B cell (primary cell): ENCODE data around the gene FMN2. TPM values are rescaled to one million over a fixed set of nuclear protein-coding genes. Genes with fewer than 3 reads are reported as not detected.

Experiments
- ATAC-seq: fragments of 200-7000 bp; cut with Tn5 transposase; one replicate; pipeline ENCODE4 v1.10.0; 2021; ENCODE audit warnings: low read depth, mild to moderate bottlenecking, moderate number of reproducible peaks, moderate library complexity
- CTCF ChIA-PET: fragments of 350-600 bp; sonication (Branson Sonifier 250); formaldehyde crosslinking; loops from one replicate; lab custom pipeline; 2021; ENCODE audit warnings: antibody characterized with exemption, inconsistent platforms; lab: Charles Lee
- POLR2A ChIA-PET: fragments of 350-600 bp; sonication (Branson Sonifier 250); formaldehyde crosslinking; loops from one replicate; lab custom pipeline; 2021; ENCODE audit warnings: antibody characterized with exemption; lab: Charles Lee
- DNase-seq: peaks from one replicate; pipeline ENCODE4 v3.0.0; 2013
- H2AFZ ChIP-seq: 2 replicates; pipeline ENCODE4 v1.6.1; 2012; ENCODE audit warnings: mild to moderate bottlenecking, low read depth, low read length; ENCODE audit not compliant: insufficient read depth, poor library complexity, severe bottlenecking
- H3K27ac ChIP-seq, 2 donors: 1 replicate in 1 of 2; 2 replicates in 1 of 2; pipeline ENCODE4 v1.5.1; 2012 to 2013; ENCODE audit warnings: low read length in 2 of 2, mild to moderate bottlenecking in 2 of 2, moderate library complexity in 1 of 2
- H3K27me3 ChIP-seq, 4 experiments: fragments of 200-600 bp in 1 of 4; sonication (generic) in 1 of 4; replicated peaks in 1 of 4; 1 replicate in 2 of 4; 2 replicates in 2 of 4; pipeline versions ENCODE4 v1.6.1 to v1.7.0; 2013 to 2016; ENCODE audit warnings: low read length in 3 of 4, mild to moderate bottlenecking in 2 of 4, mixed read lengths in 1 of 4, moderate library complexity in 1 of 4; ENCODE audit not compliant: insufficient read depth in 4 of 4, control insufficient read depth in 3 of 4; ENCODE audit errors: control extremely low read depth in 1 of 4
- H3K36me3 ChIP-seq, 2 experiments: replicated peaks in 1 of 2; 1 replicate in 1 of 2; 2 replicates in 1 of 2; pipeline versions ENCODE4 v1.6.1 to v1.7.1; 2013; ENCODE audit warnings: low read length in 1 of 2; ENCODE audit not compliant: insufficient read depth in 2 of 2, control insufficient read depth in 1 of 2; ENCODE audit errors: control extremely low read depth in 1 of 2, extremely low read depth in 1 of 2
- H3K4me1 ChIP-seq, 2 donors: fragments of 200-600 bp in 1 of 2; sonication (generic) in 1 of 2; 1 replicate in 1 of 2; 2 replicates in 1 of 2; pipeline versions ENCODE4 v1.5.1 to v1.6.1; 2013 to 2017; ENCODE audit warnings: low read length in 2 of 2; ENCODE audit not compliant: control insufficient read depth in 2 of 2, insufficient read depth in 2 of 2
- H3K4me2 ChIP-seq: replicated peaks from 2 replicates; pipeline ENCODE3; 2012; ENCODE audit warnings: mild to moderate bottlenecking, low read depth, low read length; ENCODE audit not compliant: poor library complexity, severe bottlenecking
- H3K4me3 ChIP-seq, 5 experiments: fragments of 200-600 bp in 1 of 5; sonication (generic) in 1 of 5; 1 replicate in 3 of 5; 2 replicates in 2 of 5; pipeline versions ENCODE4 v1.5.1 to v1.7.0; 2011 to 2016; ENCODE audit warnings: low read length in 4 of 5, mild to moderate bottlenecking in 4 of 5, low read depth in 2 of 5, control low read depth in 1 of 5, moderate library complexity in 1 of 5; ENCODE audit not compliant: insufficient read depth in 1 of 5; ENCODE audit errors: control extremely low read depth in 1 of 5, extremely low read depth in 1 of 5
- H3K79me2 ChIP-seq: fragments of 200-600 bp; sonication (generic); one replicate; pipeline ENCODE4 v1.6.0; 2016; ENCODE audit warnings: low read length; ENCODE audit not compliant: control insufficient read depth, insufficient read depth
- H3K9ac ChIP-seq: fragments of 200-600 bp; sonication (generic); 2 replicates; pipeline ENCODE4 v1.6.1; 2017; ENCODE audit warnings: mild to moderate bottlenecking, low read length, moderate library complexity
- H3K9me3 ChIP-seq, 3 donors: one replicate each; pipeline versions ENCODE4 v1.6.1 to v1.7.1; 2013; ENCODE audit warnings: low read length in 2 of 3; ENCODE audit not compliant: control insufficient read depth in 2 of 3, insufficient read depth in 1 of 3; ENCODE audit errors: control extremely low read depth in 1 of 3
- H4K20me1 ChIP-seq: 2 replicates; pipeline ENCODE4 v1.6.0; 2012; ENCODE audit warnings: mild to moderate bottlenecking, low read length; ENCODE audit not compliant: insufficient read depth, control insufficient read depth, poor library complexity, severe bottlenecking
- H3K27ac Mint-ChIP-seq: one replicate; pipeline ENCODE4 v1.8.0; 2021; ENCODE audit warnings: mixed read lengths
- H3K27me3 Mint-ChIP-seq: one replicate; pipeline ENCODE4 v1.8.0; 2021; ENCODE audit warnings: mixed read lengths
- H3K4me1 Mint-ChIP-seq: one replicate; pipeline ENCODE4 v1.8.0; 2021; ENCODE audit warnings: mixed read lengths
- H3K4me3 Mint-ChIP-seq: one replicate; pipeline ENCODE4 v1.8.0; 2021; ENCODE audit warnings: mixed read lengths
- H3K9me3 Mint-ChIP-seq: one replicate; pipeline ENCODE4 v1.8.0; 2022; ENCODE audit warnings: mixed read lengths; ENCODE audit not compliant: insufficient read depth
- CTCF ChIP-seq: fragments of 200-600 bp; IDR thresholded peaks from one replicate; pipeline ENCODE4 v1.8.0; 2022; ENCODE audit warnings: antibody characterized with exemption, mild to moderate bottlenecking
- EZH2 ChIP-seq: IDR thresholded peaks from 2 replicates; pipeline ENCODE4 v1.6.1; 2012; ENCODE audit warnings: borderline replicate concordance, low read depth, mild to moderate bottlenecking, moderate library complexity, low read length; ENCODE audit not compliant: insufficient read depth, poor library complexity, severe bottlenecking
- WGBS: methylation state at CpG from one replicate; pipeline ENCODE4 v1.1.5; 2013; ENCODE audit warnings: missing lambda C conversion rate; ENCODE audit not compliant: insufficient coverage; 5-methylcytosine and 5-hydroxymethylcytosine counted together
- intact Hi-C: fragments of 100-400 bp; cut with micrococcal nuclease; formaldehyde crosslinking; loops from one replicate; pipeline ENCODE4 v1.10.0; 2022
- polyA plus RNA-seq: library from polyadenylated mRNA; depleted of rRNA; stranded (reverse); fragments of >200 nt; gene quantifications from 2 replicates; pipeline ENCODE4 v1.2.3, GENCODE V29; 2012
- total RNA-seq, 2 donors: library from RNA; stranded (reverse); fragments of 120-200 nt in 1 of 2; gene quantifications; 1 replicate in 1 of 2; 2 replicates in 1 of 2; pipeline versions ENCODE4 v1.2.3 to v1.2.4, GENCODE V29; 2013 to 2022

FMN2 gene
- total and polyA plus RNA-seq, 2 donors (not counting 1 experiment from before 2014, with no cell fraction given) = not detected

GRCh38 chr1:240170806-240171205 lies 79.1 kb downstream of the FMN2 start:
- ATAC-seq (no peak), DNase-seq (no peak)
- no peak overlapping the region for H3K4me2 ChIP-seq
- no peaks in the 10 kb centered on the region for H3K27me3 ChIP-seq
- no peaks in the 10 kb centered on the region for H3K4me1 ChIP-seq
- 72% methylated on average over 6 of the region's 6 CpGs for WGBS
- H3K4me3 ChIP-seq = no peak overlapping the region
- POLR2A ChIA-PET = no interaction called here
- H4K20me1 ChIP-seq = no peaks in the 10 kb centered on the region
- Mint-ChIP-seq H3K4me3 (no peak overlapping the region), H3K27me3 (no peaks in the 10 kb centered on the region), H3K9me3 (peaks cover 2% of the 10 kb centered on the region), H3K27ac (no peak overlapping the region), H3K4me1 (no peaks in the 10 kb centered on the region)
- no peak overlapping the region for H3K9ac ChIP-seq
- H3K36me3 ChIP-seq = no peaks in the 10 kb centered on the region
- H2AFZ ChIP-seq = no peak overlapping the region
- no peak for TF ChIP-seq CTCF
- TF ChIP-seq EZH2 = no peak
- H3K9me3 ChIP-seq = peaks cover 0 to 6% (median 0%) of the 10 kb centered on the region in 3 donors
- H3K27ac ChIP-seq = no peak overlapping the region
- CTCF ChIA-PET = no interaction called here
- intact Hi-C loops = no loop called here
- H3K79me2 ChIP-seq = no peaks in the 10 kb centered on the region

GRCh38 chr1:240171907-240172306 lies 80.2 kb downstream of the FMN2 start:
- Histone ChIP-seq H4K20me1 (no peaks in the 10 kb centered on the region), H3K79me2 (no peaks in the 10 kb centered on the region), H3K9ac (no peak overlapping the region), H3K4me2 (no peak overlapping the region), H2AFZ (no peak overlapping the region), H3K4me3 (no peak overlapping the region), H3K36me3 (no peaks in the 10 kb centered on the region), H3K9me3 (no peaks in the 10 kb centered on the region), H3K27ac (no peak overlapping the region), H3K4me1 (no peaks in the 10 kb centered on the region), H3K27me3 (no peaks in the 10 kb centered on the region)
- ChIA-PET CTCF (no interaction called here), POLR2A (no interaction called here)
- Mint-ChIP-seq H3K27ac (no peak overlapping the region), H3K27me3 (no peaks in the 10 kb centered on the region), H3K4me3 (no peak overlapping the region), H3K9me3 (peaks cover 3% of the 10 kb centered on the region), H3K4me1 (no peaks in the 10 kb centered on the region)
- TF ChIP-seq EZH2 = no peak
- TF ChIP-seq CTCF = no peak
- no peak for ATAC-seq
- no peak for DNase-seq
- intact Hi-C loops = no loop called here
- WGBS = no CpG with 5 or more reads among the region's 2 CpGs
